Left lung (tissue), 10 donors: ENCODE measurements around the gene NALF2. TPM values are rescaled to one million over a fixed set of nuclear protein-coding genes. Genes with fewer than 3 reads are reported as not detected.

Experiments used
- ATAC-seq: fragments of 200-7000 bp; cut with Tn5 transposase; one replicate; pipeline ENCODE4 v1.9.1; 2020; ENCODE audit warnings: moderate library complexity
- DNase-seq, 4 donors: peaks; one replicate each; pipeline ENCODE4 v3.0.0-alpha.2; 2013 to 2020
- H3K27ac ChIP-seq, 2 donors: fragments of 200-600 bp; sonication (generic) in 1 of 2; one replicate each; pipeline versions ENCODE4 v1.5.0 to v1.8.0; 2020 to 2021
- H3K27me3 ChIP-seq, 2 donors: fragments of 200-600 bp; sonication (generic) in 1 of 2; one replicate each; pipeline versions ENCODE4 v1.5.0 to v1.8.0; 2020 to 2021
- H3K36me3 ChIP-seq, 2 donors: fragments of 200-600 bp; sonication (generic) in 1 of 2; one replicate each; pipeline versions ENCODE4 v1.5.0 to v1.8.0; 2020 to 2021
- H3K4me1 ChIP-seq, 2 donors: fragments of 200-600 bp; one replicate each; pipeline ENCODE4 v1.8.0; 2021
- H3K4me3 ChIP-seq, 2 donors: fragments of 200-600 bp; sonication (generic) in 1 of 2; one replicate each; pipeline versions ENCODE4 v1.5.0 to v1.8.0; 2020 to 2021; ENCODE audit warnings: mild to moderate bottlenecking in 1 of 2
- H3K9me3 ChIP-seq, 2 donors: fragments of 200-600 bp; sonication (generic) in 1 of 2; one replicate each; pipeline versions ENCODE4 v1.5.0 to v1.8.0; 2020 to 2021
- intact Hi-C, 2 donors: fragments of 100-400 bp; cut with DNase I; formaldehyde crosslinking; loops; one replicate each; pipeline versions ENCODE4 v1.11.2 to v1.14.2; 2022
- polyA plus RNA-seq, 6 donors: library from polyadenylated mRNA; unstranded; fragments of 120-200 nt; gene quantifications; one replicate each; pipeline ENCODE4 v1.2.1, GENCODE V29; 2013; ENCODE audit not compliant: insufficient read length in 6 of 6
- total RNA-seq, 2 donors: library from RNA; stranded (reverse); fragmentation: NEBNext Ultra II Directional; extraction: Animal tissue kit (Norgen Biotek cat#: 25700); gene quantifications; one replicate each; pipeline ENCODE4 v1.2.1, GENCODE V29; 2021
- TF ChIP-seq, protein P1 (sequence below), 2 donors: fragments of 200-600 bp; sonication (generic) in 1 of 2; IDR thresholded peaks; one replicate each; pipeline versions ENCODE4 v1.5.0 to v1.8.0; 2021; ENCODE audit warnings: antibody characterized with exemption in 2 of 2
- donor health status: DM: no; HTN: yes; CAD: no.
- donor health status: DM: no; HTN: no; CAD: no.

Gene NALF2
- total and polyA plus RNA-seq, 8 donors: 0.03 to 0.26 (median 0.17) TPM; not detected in 1

DNA sequence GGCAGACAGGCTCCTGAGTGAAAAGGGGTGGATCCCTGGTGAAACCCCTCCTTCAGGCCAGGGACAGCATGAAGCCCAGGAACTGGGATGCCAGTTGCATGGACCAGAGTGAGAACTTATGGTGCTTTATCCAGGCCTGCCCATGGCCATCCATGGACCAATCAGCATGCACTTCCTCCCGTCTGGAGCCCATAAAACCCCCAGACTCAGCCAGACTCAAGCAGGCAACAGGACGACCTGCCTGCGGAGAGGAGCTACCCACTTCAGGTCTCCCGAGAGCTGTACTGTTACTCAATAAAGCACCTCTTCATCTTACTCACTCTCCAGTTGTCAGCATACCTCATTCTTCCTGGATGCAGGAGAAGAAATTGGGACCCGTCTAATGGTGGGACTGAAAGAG lies 42.9 kb downstream of the NALF2 start:
- no peak overlapping the region for H3K27ac ChIP-seq
- no peak for ATAC-seq
- intact Hi-C loops: no loop called here

DNA sequence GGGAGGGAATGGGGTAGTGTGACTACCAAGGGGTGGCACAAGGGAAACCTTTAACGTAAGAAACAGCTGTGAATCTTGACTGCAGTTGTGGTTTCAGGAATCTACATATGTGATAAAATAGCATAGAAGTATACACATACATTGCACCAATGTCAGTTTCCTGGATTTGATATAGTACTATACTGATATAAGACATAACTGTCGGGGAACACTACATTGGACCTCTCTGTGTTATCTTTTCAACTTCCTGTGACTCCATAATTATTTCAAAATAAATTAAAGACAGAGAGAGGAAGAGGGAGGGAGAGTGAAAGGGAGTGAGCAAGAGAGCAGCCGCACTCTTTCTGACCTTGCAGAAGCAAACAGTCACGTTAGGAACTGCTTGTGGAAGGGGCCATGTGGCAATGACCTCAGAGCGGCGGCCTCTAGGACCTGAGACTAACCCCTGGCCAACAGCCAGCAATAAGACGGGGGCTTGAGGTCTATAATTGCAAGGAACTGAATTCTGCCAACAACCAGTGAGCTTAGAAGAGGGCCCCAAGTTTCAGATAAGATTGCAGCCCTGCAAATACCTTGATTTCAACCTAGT lies 47.4 kb downstream of the NALF2 start:
- Histone ChIP-seq H3K27me3 (no peaks in the 10 kb centered on the region), H3K27ac (no peak overlapping the region), H3K9me3 (no peaks in the 10 kb centered on the region), H3K36me3 (no peaks in the 10 kb centered on the region), H3K4me3 (no peak overlapping the region), H3K4me1 (no peaks in the 10 kb centered on the region)
- ATAC-seq: no peak
- DNase-seq: no peak
- TF ChIP-seq, protein P1, sequence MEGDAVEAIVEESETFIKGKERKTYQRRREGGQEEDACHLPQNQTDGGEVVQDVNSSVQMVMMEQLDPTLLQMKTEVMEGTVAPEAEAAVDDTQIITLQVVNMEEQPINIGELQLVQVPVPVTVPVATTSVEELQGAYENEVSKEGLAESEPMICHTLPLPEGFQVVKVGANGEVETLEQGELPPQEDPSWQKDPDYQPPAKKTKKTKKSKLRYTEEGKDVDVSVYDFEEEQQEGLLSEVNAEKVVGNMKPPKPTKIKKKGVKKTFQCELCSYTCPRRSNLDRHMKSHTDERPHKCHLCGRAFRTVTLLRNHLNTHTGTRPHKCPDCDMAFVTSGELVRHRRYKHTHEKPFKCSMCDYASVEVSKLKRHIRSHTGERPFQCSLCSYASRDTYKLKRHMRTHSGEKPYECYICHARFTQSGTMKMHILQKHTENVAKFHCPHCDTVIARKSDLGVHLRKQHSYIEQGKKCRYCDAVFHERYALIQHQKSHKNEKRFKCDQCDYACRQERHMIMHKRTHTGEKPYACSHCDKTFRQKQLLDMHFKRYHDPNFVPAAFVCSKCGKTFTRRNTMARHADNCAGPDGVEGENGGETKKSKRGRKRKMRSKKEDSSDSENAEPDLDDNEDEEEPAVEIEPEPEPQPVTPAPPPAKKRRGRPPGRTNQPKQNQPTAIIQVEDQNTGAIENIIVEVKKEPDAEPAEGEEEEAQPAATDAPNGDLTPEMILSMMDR (IDR thresholded peaks at IDR 0.05): no peak
- intact Hi-C loops: no loop called here

More for the DNA sequence above, 42.9 kb downstream of the NALF2 start:
- Histone ChIP-seq H3K4me1 (no peaks in the 10 kb centered on the region), H3K9me3 (no peaks in the 10 kb centered on the region), H3K4me3 (no peak overlapping the region), H3K27me3 (no peaks in the 10 kb centered on the region), H3K36me3 (no peaks in the 10 kb centered on the region)
- DNase-seq: no peak
- TF ChIP-seq, protein P1 (IDR thresholded peaks at IDR 0.05): no peak

DNA sequence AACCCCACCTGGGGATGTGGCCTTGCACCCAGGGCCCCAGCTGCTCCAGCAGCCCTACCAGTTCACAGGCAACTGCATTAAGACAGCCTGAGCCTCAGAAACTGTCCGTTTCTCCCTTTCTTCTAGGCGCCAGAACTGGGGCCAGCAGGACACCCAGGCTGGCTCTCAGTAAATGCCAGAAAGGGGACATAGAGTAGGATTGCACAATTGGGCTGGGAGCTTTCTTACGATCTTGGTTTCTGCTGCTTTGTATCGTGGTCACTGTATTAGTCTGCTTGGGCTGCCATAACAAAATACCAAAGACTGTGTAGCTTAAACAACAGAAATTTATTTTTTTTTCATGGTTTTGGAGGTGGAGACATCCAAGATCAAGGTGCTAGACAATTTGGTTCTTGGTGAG lies 48.4 kb downstream of the NALF2 start:
- ATAC-seq (no peak), DNase-seq (no peak)
- intact Hi-C loops: no loop called here
- H3K4me3 ChIP-seq: no peak overlapping the region
- no peaks in the 10 kb centered on the region for H3K36me3 ChIP-seq
- TF ChIP-seq, protein P1 (IDR thresholded peaks at IDR 0.05): no peak
- no peaks in the 10 kb centered on the region for H3K27me3 ChIP-seq
- H3K4me1 ChIP-seq: no peaks in the 10 kb centered on the region
- no peak overlapping the region for H3K27ac ChIP-seq
- H3K9me3 ChIP-seq: no peaks in the 10 kb centered on the region

Other genes starting within 250 kb of the NALF2 start
- 1 to 10 TPM; 2.2 to 4.3 TPM for gene EDA, start 111.8 kb downstream of the NALF2 start, total RNA-seq
- gene EDA, start 111.8 kb downstream of the NALF2 start, polyA plus RNA-seq: 1 to 10 TPM; 2.7 to 4.6 (median 4.1) TPM